GM23338 (cell line): ENCODE measurements around the gene GNPTG. TPM values are rescaled to one million over a fixed set of nuclear protein-coding genes. Genes with fewer than 3 reads are reported as not detected.

Experiments used
- ATAC-seq: fragments of 200-7000 bp; cut with Tn5 transposase; 3 replicates; pipeline ENCODE4 v1.9.1; 2020
- DNase-seq: peaks from one replicate; pipeline ENCODE4 v3.0.0-alpha.2; 2015; ENCODE audit warnings: low spot score
- H2AFZ ChIP-seq: fragments of 200-600 bp; sonication (generic); 2 replicates; pipeline ENCODE4 v1.8.0; 2016; ENCODE audit warnings: antibody characterized with exemption, mild to moderate bottlenecking, moderate library complexity
- H3F3A ChIP-seq: fragments of 200-600 bp; sonication (generic); replicated peaks from 2 replicates; pipeline ENCODE4 v1.8.0; 2017; ENCODE audit warnings: antibody characterized with exemption, mixed run types, low read depth
- H3K27ac ChIP-seq: fragments of 200-600 bp; sonication (generic); 2 replicates; pipeline ENCODE4 v1.6.1; 2016; ENCODE audit warnings: low read depth
- H3K27me3 ChIP-seq: fragments of 200-600 bp; sonication (generic); 2 replicates; pipeline ENCODE4 v1.8.0; 2016; ENCODE audit warnings: mild to moderate bottlenecking, mixed run types, moderate library complexity; ENCODE audit not compliant: insufficient read depth
- H3K36me3 ChIP-seq: fragments of 200-600 bp; sonication (generic); 2 replicates; pipeline ENCODE4 v1.8.0; 2016; ENCODE audit warnings: mild to moderate bottlenecking; ENCODE audit not compliant: insufficient read depth
- H3K4me1 ChIP-seq: fragments of 200-600 bp; sonication (generic); 2 replicates; pipeline ENCODE4 v1.8.0; 2016; ENCODE audit warnings: mild to moderate bottlenecking, moderate library complexity; ENCODE audit not compliant: insufficient read depth
- H3K4me2 ChIP-seq: fragments of 200-600 bp; sonication (generic); 2 replicates; pipeline ENCODE4 v1.7.1; 2017; ENCODE audit warnings: mixed run types
- H3K4me3 ChIP-seq: fragments of 200-600 bp; sonication (generic); 2 replicates; pipeline ENCODE4 v1.6.1; 2016; ENCODE audit warnings: mixed run types
- H3K79me2 ChIP-seq: fragments of 200-600 bp; sonication (generic); replicated peaks from 2 replicates; pipeline ENCODE4 v1.8.0; 2017; ENCODE audit warnings: mild to moderate bottlenecking; ENCODE audit not compliant: insufficient read depth
- H3K9me2 ChIP-seq: fragments of 200-600 bp; sonication (generic); 2 replicates; pipeline ENCODE4 v1.8.0; 2017; ENCODE audit not compliant: insufficient read depth
- H4K20me1 ChIP-seq: fragments of 200-600 bp; sonication (generic); replicated peaks from 2 replicates; pipeline ENCODE4 v1.8.0; 2017; ENCODE audit warnings: mild to moderate bottlenecking; ENCODE audit not compliant: insufficient read depth
- H3K27ac Mint-ChIP-seq: 2 replicates; pipeline ENCODE4 v1.8.0; 2020; ENCODE audit warnings: inconsistent platforms, mild to moderate bottlenecking, moderate library complexity, mixed read lengths
- H3K27me3 Mint-ChIP-seq: 3 replicates; pipeline ENCODE4 v1.8.0; 2022; ENCODE audit warnings: low read depth, mild to moderate bottlenecking, moderate library complexity, mixed read lengths, inconsistent platforms; ENCODE audit not compliant: insufficient read depth, poor library complexity
- H3K36me3 Mint-ChIP-seq: 3 replicates; pipeline ENCODE4 v1.8.0; 2021; ENCODE audit warnings: low read depth, mild to moderate bottlenecking, inconsistent platforms, moderate library complexity, mixed read lengths
- H3K4me1 Mint-ChIP-seq: 3 replicates; pipeline ENCODE4 v1.8.0; 2020; ENCODE audit warnings: mild to moderate bottlenecking, inconsistent platforms, mixed read lengths
- H3K4me3 Mint-ChIP-seq: 3 replicates; pipeline ENCODE4 v1.8.0; 2021; ENCODE audit warnings: moderate library complexity, mild to moderate bottlenecking, inconsistent platforms, mixed read lengths
- H3K9me3 Mint-ChIP-seq: 3 replicates; pipeline ENCODE4 v1.8.0; 2020; ENCODE audit warnings: moderate library complexity, mild to moderate bottlenecking, inconsistent platforms, mixed read lengths
- CREB1 ChIP-seq: fragments of 250-450 bp; sonication (Bioruptor Pico); IDR thresholded peaks from 2 replicates; pipeline ENCODE4 v1.5.0; 2020; ENCODE audit warnings: low read depth, mild to moderate bottlenecking, moderate library complexity
- CTCF ChIP-seq, 2 experiments: fragments of 200-600 bp in 1 of 2; sonication (generic) in 1 of 2; conservative IDR thresholded peaks; 2 replicates each; pipeline versions ENCODE4 v1.5.1 to v1.6.1; 2016 to 2017; ENCODE audit warnings: antibody characterized with exemption in 2 of 2, low read depth in 2 of 2, mild to moderate bottlenecking in 2 of 2, moderate library complexity in 1 of 2
- ETS1 ChIP-seq: IDR thresholded peaks from 2 replicates; pipeline ENCODE4 v1.6.1; 2016; ENCODE audit warnings: antibody characterized with exemption
- EZH2 ChIP-seq: fragments of 200-600 bp; sonication (generic); IDR thresholded peaks from one replicate; pipeline ENCODE4 v1.8.0; 2017; ENCODE audit warnings: antibody characterized with exemption, mild to moderate bottlenecking, low read depth; ENCODE audit not compliant: unreplicated experiment
- EZH2phosphoT487 ChIP-seq: fragments of 200-600 bp; sonication (generic); IDR thresholded peaks from one replicate; pipeline ENCODE4 v1.8.1; 2018; ENCODE audit warnings: antibody characterized with exemption; ENCODE audit not compliant: unreplicated experiment
- JUNB ChIP-seq: IDR thresholded peaks from one replicate; pipeline ENCODE4 v1.6.1; 2016; ENCODE audit warnings: antibody characterized with exemption; ENCODE audit not compliant: unreplicated experiment
- NANOG ChIP-seq: IDR thresholded peaks from 2 replicates; pipeline ENCODE4 v1.6.1; 2016; ENCODE audit warnings: antibody characterized with exemption, borderline replicate concordance
- POLR2AphosphoS5 ChIP-seq: IDR thresholded peaks from 2 replicates; pipeline ENCODE4 v1.6.1; 2016; ENCODE audit warnings: antibody characterized with exemption, low read depth
- REST ChIP-seq: IDR thresholded peaks from one replicate; pipeline ENCODE4 v1.6.1; 2018; ENCODE audit warnings: antibody characterized with exemption; ENCODE audit not compliant: unreplicated experiment
- STAT1 ChIP-seq: IDR thresholded peaks from one replicate; pipeline ENCODE4 v1.6.1; 2016; ENCODE audit warnings: antibody characterized with exemption; ENCODE audit not compliant: unreplicated experiment
- ZNF114 ChIP-seq: fragments of 250-450 bp; sonication (Bioruptor Pico); IDR thresholded peaks from 2 replicates; pipeline ENCODE4 v1.5.0; 2020; ENCODE audit warnings: mild to moderate bottlenecking, moderate library complexity
- ZNF331 ChIP-seq: fragments of 250-450 bp; sonication (Bioruptor Pico); IDR thresholded peaks from 2 replicates; pipeline ENCODE4 v1.5.0; 2020; ENCODE audit warnings: low read depth, mild to moderate bottlenecking, moderate library complexity
- ZNF462 ChIP-seq: fragments of 250-450 bp; sonication (Bioruptor Pico); IDR thresholded peaks from 2 replicates; pipeline ENCODE4 v1.5.0; 2020; ENCODE audit warnings: mild to moderate bottlenecking, moderate library complexity
- polyA plus RNA-seq: library from polyadenylated mRNA; unstranded; fragments of >200 nt; fragmentation: Nextera tagmentation; extraction: Ambion mirVana; gene quantifications from 2 replicates; pipeline ENCODE4 v1.2.1, GENCODE V29; 2016
- total RNA-seq: library from RNA; depleted of rRNA; stranded (reverse); fragments of >200 nt; shearing (Covaris generic); gene quantifications from 2 replicates; pipeline ENCODE4 v1.2.3, GENCODE V29; 2014

Gene GNPTG
- total and polyA plus RNA-seq, 2 experiments from 2014 or later, result 23.3 to 41.0 TPM

- TF ChIP-seq REST (no peak), EZH2phosphoT487 (no peak), CTCF (conservative IDR thresholded peaks at IDR 0.05; ENCODE audit: low read depth in 2 of 2) (no peak), ETS1 (no peak), ZNF462 (CRISPR knock-in tag) (no peak), EZH2 (no peak), ZNF331 (no peak), ZNF114 (no peak), STAT1 (no peak), JUNB (no peak), NANOG (no peak), POLR2AphosphoS5 (no peak), CREB1 (no peak)
- Histone ChIP-seq H2AFZ (no peak overlapping the region), H3K27ac (no peak overlapping the region), H3K36me3 (no peaks in the 10 kb centered on the region), H3K79me2 (no peaks in the 10 kb centered on the region), H3K4me1 (no peaks in the 10 kb centered on the region), H3K4me2 (no peak overlapping the region), H3K4me3 (no peak overlapping the region), H4K20me1 (no peaks in the 10 kb centered on the region; the same call in 1 of the 2 replicates), H3K9me2 (no peaks in the 10 kb centered on the region), H3K27me3 (no peaks in the 10 kb centered on the region), H3F3A (no peaks in the 10 kb centered on the region)
- ATAC-seq (no peak), DNase-seq (no peak)
- Mint-ChIP-seq H3K27me3 (peaks cover 7% of the 10 kb centered on the region), H3K27ac (no peak overlapping the region), H3K9me3 (no peaks in the 10 kb centered on the region), H3K4me1 (no peaks in the 10 kb centered on the region; the same call in 2 of the 3 replicates), H3K36me3 (peaks cover 12% of the 10 kb centered on the region; the same call in 2 of the 3 replicates), H3K4me3 (no peak overlapping the region)
Measured at GRCh38 chr16:1397779-1398178, 46.0 kb downstream of the GNPTG start.
